ENCODE data around the gene PDAP1.
"Not testable (repeated sequence)": the region's sequence is repeated elsewhere in the genome, so short reads cannot be mapped to it uniquely, and the experiment has no call there.

PDAP1 gene

GRCh38 chr7:99380823-99381663, 27.4 kb downstream of the PDAP1 start:
- no peak for TF ChIP-seq CTCF (IDR thresholded peaks at IDR 0.05; ENCODE audit: extremely low read depth, insufficient read depth, missing control alignments)
- in situ Hi-C loops (cut with MboI; ENCODE audit: low pct_unique_long_range_greater_than_20kb, low sequenced_read_pairs, unreplicated experiment), result no loop called here
- DNase-seq (ENCODE audit: low spot score), result peak; percentile 87

GRCh38 chr7:99380032-99380822, 28.2 kb downstream of the PDAP1 start:
- peak; percentile 76 for DNase-seq (ENCODE audit: low spot score)
- TF ChIP-seq CTCF (IDR thresholded peaks at IDR 0.05; ENCODE audit: extremely low read depth, insufficient read depth, missing control alignments), result no peak
- in situ Hi-C loops (cut with MboI; ENCODE audit: low pct_unique_long_range_greater_than_20kb, low sequenced_read_pairs, unreplicated experiment), result no loop called here

GRCh38 chr7:99379693-99380031, 28.7 kb downstream of the PDAP1 start:
- DNase-seq (ENCODE audit: low spot score); in situ Hi-C loops (cut with MboI; ENCODE audit: low pct_unique_long_range_greater_than_20kb, low sequenced_read_pairs, unreplicated experiment): not testable (repeated sequence)

DNA sequence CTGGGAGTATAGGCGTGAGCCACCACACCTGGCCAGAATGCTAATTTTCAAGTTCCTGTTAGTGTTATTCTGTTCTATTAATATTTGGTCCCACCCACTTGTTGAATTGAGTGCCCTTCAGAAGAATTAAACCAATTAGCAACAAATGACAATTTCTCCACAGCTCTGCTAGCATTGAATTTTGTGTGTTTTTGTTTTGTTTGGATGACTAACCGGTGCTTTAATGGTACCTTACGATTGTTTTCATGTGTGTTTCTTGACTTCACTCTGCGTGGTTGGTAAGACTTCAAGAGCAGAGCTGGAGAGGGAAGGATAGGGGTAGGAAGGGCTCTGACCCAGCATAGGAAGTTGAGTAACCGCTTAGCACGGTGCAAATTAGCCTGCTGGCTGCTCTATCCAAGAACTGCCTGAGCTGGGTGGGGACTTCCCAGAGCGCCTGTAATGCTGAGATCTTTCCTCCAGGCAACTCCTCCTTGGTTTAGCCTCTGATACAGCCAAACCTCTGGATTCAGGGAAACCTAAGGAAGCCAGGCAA, 29.3 kb downstream of the PDAP1 start:
- no peak for TF ChIP-seq CTCF (IDR thresholded peaks at IDR 0.05; ENCODE audit: extremely low read depth, insufficient read depth, missing control alignments)
- in situ Hi-C loops (cut with MboI; ENCODE audit: low pct_unique_long_range_greater_than_20kb, low sequenced_read_pairs, unreplicated experiment), result no loop called here
- peak; percentile 65 for DNase-seq (ENCODE audit: low spot score)

DNA sequence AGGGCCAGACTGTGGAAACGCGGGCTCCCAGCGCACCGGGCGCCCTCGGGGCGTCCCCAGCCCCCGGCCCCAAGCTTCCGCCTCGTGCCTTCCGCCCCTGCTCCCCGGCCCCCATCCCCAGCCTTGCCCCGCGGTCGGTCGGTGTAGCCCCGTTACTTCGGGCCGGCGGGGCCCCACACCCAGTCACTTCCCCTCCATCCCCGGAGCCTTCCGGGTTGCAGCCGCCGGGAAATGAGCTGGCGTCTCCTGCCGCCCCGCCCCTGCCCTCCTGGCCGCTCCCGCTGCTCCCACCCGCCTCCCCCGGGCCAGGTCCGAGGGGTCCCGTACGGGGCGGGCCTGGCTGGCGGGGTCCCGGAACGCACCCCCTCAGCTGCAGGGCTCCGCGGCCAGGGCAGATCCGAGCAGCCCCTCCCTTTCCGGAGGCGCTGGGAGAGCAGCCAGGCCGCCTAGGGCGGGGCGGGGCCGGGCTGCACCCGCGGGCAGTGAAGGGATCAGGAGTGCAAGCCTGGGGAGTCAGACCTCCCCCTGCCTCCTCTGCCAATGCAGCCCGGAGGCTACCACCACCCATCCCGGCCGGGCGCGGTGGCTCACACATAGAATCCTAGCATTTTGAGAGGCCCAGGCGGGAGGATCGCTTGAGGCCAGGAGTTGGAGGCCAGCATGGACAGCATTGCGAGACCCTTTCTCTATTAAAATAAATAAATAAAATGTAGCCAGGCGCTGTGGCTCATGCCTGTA, 33.2 kb downstream of the PDAP1 start:
- peak; percentile 84 for DNase-seq (ENCODE audit: low spot score)
- in situ Hi-C loops (cut with MboI; ENCODE audit: low pct_unique_long_range_greater_than_20kb, low sequenced_read_pairs, unreplicated experiment), result no loop called here
- no peak for TF ChIP-seq CTCF (IDR thresholded peaks at IDR 0.05; ENCODE audit: extremely low read depth, insufficient read depth, missing control alignments)

DNA sequence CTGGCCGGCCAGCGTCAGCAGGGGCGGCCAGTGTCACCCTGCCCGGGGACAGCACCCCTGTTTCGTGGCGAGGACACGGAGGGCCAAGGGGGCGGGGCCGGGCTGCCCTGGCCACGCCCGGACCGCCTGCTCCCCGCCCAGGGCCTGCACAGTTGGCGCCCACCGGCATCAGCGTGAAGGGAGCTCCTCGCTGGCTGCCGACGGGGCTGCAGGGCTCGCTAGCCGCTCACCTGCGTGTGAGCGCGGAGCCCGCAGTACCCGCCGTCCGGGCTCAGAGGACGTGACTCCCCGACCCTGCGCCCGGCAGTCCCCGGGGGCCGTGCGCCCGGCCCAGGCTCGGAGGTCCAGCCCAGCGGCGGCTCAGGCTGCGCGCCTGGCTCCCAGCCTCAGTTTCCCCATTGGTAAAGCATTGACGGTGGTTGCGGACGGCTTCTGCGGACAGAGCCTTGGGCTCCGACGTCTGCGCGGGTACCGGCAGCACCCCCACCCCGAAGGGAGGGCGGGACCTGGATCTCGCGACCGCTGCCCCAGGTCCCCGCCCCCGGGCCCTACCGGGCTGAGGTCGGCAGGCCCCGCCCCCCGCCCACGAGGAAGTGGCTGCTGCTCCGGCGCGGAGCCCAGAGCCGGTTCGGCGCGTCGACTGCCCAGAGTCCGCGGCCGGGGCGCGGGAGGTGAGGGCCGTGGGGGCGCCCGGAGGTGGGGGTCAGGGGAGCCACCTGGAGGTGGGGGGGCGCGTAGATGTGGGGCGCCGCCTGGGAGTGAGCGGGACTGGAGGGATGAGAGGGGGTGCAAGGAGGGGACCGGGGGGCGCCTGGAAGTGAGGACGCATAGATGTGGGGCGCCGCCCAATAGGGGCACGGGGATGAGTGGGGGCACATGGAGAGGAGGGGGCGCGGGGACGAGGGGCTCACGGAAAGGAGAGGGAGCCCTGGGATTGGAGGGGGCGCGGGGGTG, 34.0 kb downstream of the PDAP1 start, which contains the start of gene ARPC1B:
Gene ARPC1B (plus strand): TSS at position 620 of the 954 bp plus-strand sequence. CDS start 10,985 bp downstream, outside the sequence.
- TF ChIP-seq CTCF (IDR thresholded peaks at IDR 0.05; ENCODE audit: extremely low read depth, insufficient read depth, missing control alignments), result no peak
- in situ Hi-C loops (cut with MboI; ENCODE audit: low pct_unique_long_range_greater_than_20kb, low sequenced_read_pairs, unreplicated experiment), result no loop called here
- peak; percentile 99 for DNase-seq (ENCODE audit: low spot score)
